Heart right ventricle (tissue), 16 donors: ENCODE data around the gene ATP11A. TPM values are rescaled to one million over a fixed set of nuclear protein-coding genes. Genes with fewer than 3 reads are reported as not detected.
A peak's percentile ranks its signal among the peaks of the same experiment; 100 is the strongest.

Source experiments
- ATAC-seq, 8 donors: fragments of 200-7000 bp; cut with Tn5 transposase; one replicate each; pipeline ENCODE4 v1.9.1; 2020; ENCODE audit warnings: mild to moderate bottlenecking in 8 of 8, moderate library complexity in 8 of 8, moderate number of reproducible peaks in 1 of 8
- DNase-seq, 2 donors: peaks; one replicate each; pipeline ENCODE4 v3.0.0-alpha.2; 2020
- H3K27ac ChIP-seq, 10 donors: fragments of 200-600 bp; sonication (generic) in 2 of 10; one replicate each; pipeline versions ENCODE4 v1.5.0 to v1.8.0; 2020 to 2022; ENCODE audit warnings: mild to moderate bottlenecking in 3 of 10
- H3K27me3 ChIP-seq, 7 donors: fragments of 200-600 bp; one replicate each; pipeline ENCODE4 v1.8.0; 2021 to 2022; ENCODE audit warnings: mild to moderate bottlenecking in 2 of 7
- H3K36me3 ChIP-seq, 9 donors: fragments of 200-600 bp; sonication (generic) in 1 of 9; one replicate each; pipeline versions ENCODE4 v1.5.0 to v1.8.0; 2020 to 2022; ENCODE audit warnings: mild to moderate bottlenecking in 2 of 9
- H3K4me1 ChIP-seq, 9 donors: fragments of 200-600 bp; sonication (generic) in 1 of 9; one replicate each; pipeline versions ENCODE4 v1.5.0 to v1.8.0; 2020 to 2022; ENCODE audit warnings: mild to moderate bottlenecking in 4 of 9
- H3K4me3 ChIP-seq, 10 donors: fragments of 200-600 bp; sonication (generic) in 2 of 10; one replicate each; pipeline versions ENCODE4 v1.5.0 to v1.8.0; 2020 to 2022; ENCODE audit warnings: mild to moderate bottlenecking in 7 of 10, moderate library complexity in 2 of 10
- H3K9me3 ChIP-seq, 11 donors: fragments of 200-600 bp in 10 of 11; sonication (generic) in 2 of 11; one replicate each; pipeline versions ENCODE4 v1.5.0 to v1.8.0; 2013 to 2022; ENCODE audit warnings: mild to moderate bottlenecking in 2 of 11, control low read depth in 1 of 11, moderate library complexity in 1 of 11
- WGBS, 2 donors: extraction: QIAGEN DNeasy Blood & Tissue Kit; methylation state at CpG; one replicate each; pipeline ENCODE4 v1.1.7; 2013; ENCODE audit warnings: inconsistent platforms in 1 of 2; 5-methylcytosine and 5-hydroxymethylcytosine counted together
- intact Hi-C, 10 donors: fragments of 100-400 bp; cut with DNase I; formaldehyde crosslinking; loops; one replicate each; pipeline versions ENCODE4 v1.11.1 to v1.14.2; 2022
- polyA plus RNA-seq, 2 donors: library from polyadenylated mRNA; stranded (reverse); fragments of 200-250 nt; gene quantifications; one replicate each; pipeline ENCODE4 v1.2.3, GENCODE V29; 2013
- total RNA-seq, 10 donors: library from RNA; stranded (reverse); fragmentation: NEBNext Ultra II Directional in 3 of 10; extraction: Animal tissue kit (Norgen Biotek cat#: 25700) in 3 of 10; gene quantifications; one replicate each; pipeline versions ENCODE4 v1.2.1 to v1.2.4, GENCODE V29; 2021 to 2023
- TF ChIP-seq, protein P1 (sequence below), 9 donors: fragments of 200-600 bp; sonication (generic) in 2 of 9; IDR thresholded peaks; one replicate each; pipeline versions ENCODE4 v1.5.0 to v1.8.0; 2021 to 2022; ENCODE audit warnings: antibody characterized with exemption in 9 of 9, mild to moderate bottlenecking in 5 of 9, moderate library complexity in 1 of 9
- donor health status: Arrhythmogenic right ventricular cardiomyopathy.
- donor health status: ischemic (EF 13 %, LVEDD 7.1; RV severe dilation, severe dysfunction).
- donor health status: healthy with polysubstance abuse.
- donor health status: DM: no; HTN: yes; CAD: no.
- donor health status: DM: no; HTN: no; CAD: no.
- donor health status: ischemic (EF 25% LVEDD 6.9; RV normal size, moderate dysfunction).
- donor health status: ischemic (EF 25% LVEDD 5.7; RV mildly dilated, moderate dysfunction).
- donor health status: healthy.
- donor health status: DM: yes; HTN: yes; CAD: no.
- donor health status: Ischemic cardiomyopathy.
- donor health status: ischemic (EF 35%, LVEDD 5.7; RV mildly dilated, moderate dysfunction).
- donor health status: nonischemic (EF 11% LVEDD 7.7; RV severe dilation, severe dysfunction).
- donor health status: DM: yes; HTN: yes; CAD: no.
- donor health status: PGD.
- donor health status: ischemic (EF 29% LVEDD 5.4; RV normal size, mild dysfunction).
- donor health status: nonischemic (EF 23%, LVEDD 6.1; RV moderate dilation, normal function).

The ATP11A gene
- total and polyA plus RNA-seq, 12 donors = 20.0 to 164 (median 107) TPM

DNA sequence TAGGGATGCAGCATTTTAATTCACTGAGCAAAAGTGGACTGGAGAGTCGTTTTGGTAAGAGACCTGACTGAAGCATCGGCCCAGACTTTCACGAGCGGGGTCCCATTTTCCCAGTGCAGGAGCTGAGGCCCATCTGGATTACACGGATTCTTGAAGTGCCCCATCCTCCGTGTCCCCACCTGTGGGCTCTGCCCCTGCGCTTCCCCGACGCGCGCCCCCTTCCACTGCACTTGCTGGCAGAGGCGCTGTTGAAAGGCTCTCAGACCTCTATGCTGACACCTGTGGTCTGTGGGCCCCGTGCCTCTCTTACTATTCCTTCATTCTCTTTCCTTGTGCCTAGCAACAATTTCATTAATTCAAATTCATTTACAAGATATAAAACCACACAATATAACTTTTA, 228.9 kb downstream of the ATP11A start:
- H3K4me1 ChIP-seq = peaks cover 0 to 8% (median 0%) of the 10 kb centered on the region in 9 donors
- H3K27ac ChIP-seq = no peak overlapping the region
- H3K27me3 ChIP-seq = peaks cover 0 to 38% (median 0%) of the 10 kb centered on the region in 7 donors
- WGBS, 2 donors = 87 to 88% methylated on average over 13 of the region's 13 CpGs
- DNase-seq (no peak), ATAC-seq (no peak)
- TF ChIP-seq, protein P1, sequence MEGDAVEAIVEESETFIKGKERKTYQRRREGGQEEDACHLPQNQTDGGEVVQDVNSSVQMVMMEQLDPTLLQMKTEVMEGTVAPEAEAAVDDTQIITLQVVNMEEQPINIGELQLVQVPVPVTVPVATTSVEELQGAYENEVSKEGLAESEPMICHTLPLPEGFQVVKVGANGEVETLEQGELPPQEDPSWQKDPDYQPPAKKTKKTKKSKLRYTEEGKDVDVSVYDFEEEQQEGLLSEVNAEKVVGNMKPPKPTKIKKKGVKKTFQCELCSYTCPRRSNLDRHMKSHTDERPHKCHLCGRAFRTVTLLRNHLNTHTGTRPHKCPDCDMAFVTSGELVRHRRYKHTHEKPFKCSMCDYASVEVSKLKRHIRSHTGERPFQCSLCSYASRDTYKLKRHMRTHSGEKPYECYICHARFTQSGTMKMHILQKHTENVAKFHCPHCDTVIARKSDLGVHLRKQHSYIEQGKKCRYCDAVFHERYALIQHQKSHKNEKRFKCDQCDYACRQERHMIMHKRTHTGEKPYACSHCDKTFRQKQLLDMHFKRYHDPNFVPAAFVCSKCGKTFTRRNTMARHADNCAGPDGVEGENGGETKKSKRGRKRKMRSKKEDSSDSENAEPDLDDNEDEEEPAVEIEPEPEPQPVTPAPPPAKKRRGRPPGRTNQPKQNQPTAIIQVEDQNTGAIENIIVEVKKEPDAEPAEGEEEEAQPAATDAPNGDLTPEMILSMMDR (IDR thresholded peaks at IDR 0.05) = no peak
- intact Hi-C loops = no loop called here
- H3K36me3 ChIP-seq = no peaks in the 10 kb centered on the region
- no peak overlapping the region for H3K4me3 ChIP-seq
- H3K9me3 ChIP-seq = no peaks in the 10 kb centered on the region

DNA sequence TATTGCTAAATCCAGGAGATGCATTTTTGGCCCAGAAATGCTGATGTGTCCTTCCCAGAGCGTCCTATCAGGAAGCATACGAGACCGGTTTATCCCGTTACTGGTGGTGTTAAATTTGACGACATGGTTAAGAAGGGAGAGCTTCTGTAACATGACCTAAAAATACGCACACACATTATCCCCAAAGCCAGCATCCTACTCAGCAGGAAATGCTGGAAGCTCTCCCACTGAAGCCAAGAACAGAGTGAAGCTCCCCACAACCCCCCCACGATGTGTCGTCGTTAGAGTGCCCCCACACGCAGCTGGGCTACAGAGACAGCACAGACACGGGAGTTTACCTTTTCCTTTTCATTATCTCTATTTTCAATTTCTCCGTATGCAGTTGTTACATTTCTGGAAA, 234.1 kb downstream of the ATP11A start:
- 42 to 54% methylated on average over 12 of the region's 12 CpGs for WGBS, 2 donors

DNA sequence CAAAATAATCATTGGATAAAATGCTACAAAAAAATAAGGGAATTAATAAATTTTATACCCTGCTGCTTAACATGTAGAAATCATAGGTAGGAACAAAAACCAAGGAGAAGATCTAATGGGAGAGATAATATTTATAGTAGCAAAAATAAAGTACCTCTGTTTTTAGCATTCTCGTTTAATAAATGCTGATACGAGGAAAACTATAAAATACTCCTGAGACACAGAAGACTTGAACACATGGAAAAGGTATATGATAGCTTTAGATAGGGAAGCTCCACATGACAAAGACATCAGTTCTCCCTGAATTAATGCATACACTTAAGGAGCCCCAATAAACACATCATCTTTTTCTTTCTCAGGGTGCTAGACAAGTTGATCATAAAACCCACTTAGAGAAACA, 234.5 kb downstream of the ATP11A start:
- Histone ChIP-seq H3K4me3 (no peak overlapping the region), H3K4me1 (peaks cover 4 to 11% (median 10%) of the 10 kb centered on the region in 9 donors), H3K27ac (no peak overlapping the region), H3K9me3 (peaks cover 0 to 8% (median 0%) of the 10 kb centered on the region in 11 donors), H3K36me3 (no peaks in the 10 kb centered on the region), H3K27me3 (peaks cover 0 to 29% (median 0%) of the 10 kb centered on the region in 7 donors)
- WGBS, 2 donors = 77 to 94% methylated on average over 2 of the region's 2 CpGs
- ATAC-seq (no peak), DNase-seq (no peak)
- intact Hi-C loops = no loop called here
- TF ChIP-seq, protein P1 (IDR thresholded peaks at IDR 0.05) = no peak

More for the DNA sequence above, 234.1 kb downstream of the ATP11A start:
- Histone ChIP-seq H3K9me3 (peaks cover 0 to 8% (median 0%) of the 10 kb centered on the region in 11 donors), H3K27ac (no peak overlapping the region), H3K27me3 (peaks cover 0 to 25% (median 0%) of the 10 kb centered on the region in 7 donors), H3K4me1 (peaks cover under 1 to 7% (median 6%) of the 10 kb centered on the region in 9 donors), H3K4me3 (no peak overlapping the region), H3K36me3 (no peaks in the 10 kb centered on the region)
- ATAC-seq (peak in 4 of 8 donors; percentile 29 to 74 (median 54)), DNase-seq (no peak)
- TF ChIP-seq, protein P1 (IDR thresholded peaks at IDR 0.05) = no peak
- intact Hi-C loops = no loop called here

GRCh38 chr13:112926003-112926402, 236.2 kb downstream of the ATP11A start:
- intact Hi-C loops = no loop called here
- Histone ChIP-seq H3K4me1 (peaks cover 10 to 27% (median 19%) of the 10 kb centered on the region in 9 donors), H3K27me3 (peaks cover 0 to 46% (median 16%) of the 10 kb centered on the region in 7 donors), H3K27ac (no peak overlapping the region), H3K4me3 (no peak overlapping the region), H3K36me3 (no peaks in the 10 kb centered on the region), H3K9me3 (peaks cover 0 to 8% (median 0%) of the 10 kb centered on the region in 11 donors)
- DNase-seq (no peak), ATAC-seq (peak in 1 of 8 donors; percentile 18)
- WGBS, 2 donors = 94 to 98% methylated on average over 15 of the region's 15 CpGs
- TF ChIP-seq, protein P1 (IDR thresholded peaks at IDR 0.05) = no peak
